Activated CD4-positive, alpha-beta T cell treated with anti-CD3 and anti-CD28 coated beads for 36 hours (primary cell): Measurements from ENCODE around the gene FTO. TPM values are rescaled to one million over a fixed set of nuclear protein-coding genes. Genes with fewer than 3 reads are reported as not detected.

Experiments
- ATAC-seq: fragments of 200-7000 bp; cut with Tn5 transposase; one replicate; pipeline ENCODE4 v1.10.0; 2021; ENCODE audit warnings: mild to moderate bottlenecking, moderate library complexity
- CTCF ChIA-PET: fragments of 350-600 bp; sonication (Branson Sonifier 250); formaldehyde crosslinking; loops from one replicate; lab custom pipeline; 2021; ENCODE audit warnings: antibody characterized with exemption; lab: Charles Lee
- POLR2A ChIA-PET: fragments of 350-600 bp; sonication (Branson Sonifier 250); formaldehyde crosslinking; loops from one replicate; lab custom pipeline; 2021; ENCODE audit warnings: antibody characterized with exemption, inconsistent platforms; lab: Charles Lee
- DNase-seq: peaks from one replicate; pipeline ENCODE4 v3.0.0-alpha.2; 2020
- H3K27ac Mint-ChIP-seq: one replicate; pipeline ENCODE4 v1.8.0; 2021; ENCODE audit warnings: mixed read lengths
- H3K27me3 Mint-ChIP-seq: one replicate; pipeline ENCODE4 v1.8.0; 2021; ENCODE audit warnings: mixed read lengths
- H3K36me3 Mint-ChIP-seq: one replicate; pipeline ENCODE4 v1.8.0; 2021; ENCODE audit warnings: low read depth, mixed read lengths
- H3K4me1 Mint-ChIP-seq: one replicate; pipeline ENCODE4 v1.8.0; 2021; ENCODE audit warnings: mixed read lengths
- H3K4me3 Mint-ChIP-seq: one replicate; pipeline ENCODE4 v1.8.0; 2021; ENCODE audit warnings: mild to moderate bottlenecking, moderate library complexity, mixed read lengths
- H3K9me3 Mint-ChIP-seq: one replicate; pipeline ENCODE4 v1.8.0; 2021; ENCODE audit warnings: low read depth, mixed read lengths
- intact Hi-C, 2 experiments: fragments of 100-400 bp; cut with DNase I in 1 of 2; cut with micrococcal nuclease in 1 of 2; formaldehyde crosslinking; loops; one replicate each; pipeline versions ENCODE4 v1.14.2 to v1.15.1; 2022 to 2024; cut with DNase I, micrococcal nuclease
- total RNA-seq, 2 experiments: library from RNA; stranded (reverse); gene quantifications; one replicate each; pipeline ENCODE4 v1.2.3, GENCODE V29; 2021

Gene FTO
- total RNA-seq, 2 experiments from 2014 or later, result 50.9 to 57.6 TPM

DNA sequence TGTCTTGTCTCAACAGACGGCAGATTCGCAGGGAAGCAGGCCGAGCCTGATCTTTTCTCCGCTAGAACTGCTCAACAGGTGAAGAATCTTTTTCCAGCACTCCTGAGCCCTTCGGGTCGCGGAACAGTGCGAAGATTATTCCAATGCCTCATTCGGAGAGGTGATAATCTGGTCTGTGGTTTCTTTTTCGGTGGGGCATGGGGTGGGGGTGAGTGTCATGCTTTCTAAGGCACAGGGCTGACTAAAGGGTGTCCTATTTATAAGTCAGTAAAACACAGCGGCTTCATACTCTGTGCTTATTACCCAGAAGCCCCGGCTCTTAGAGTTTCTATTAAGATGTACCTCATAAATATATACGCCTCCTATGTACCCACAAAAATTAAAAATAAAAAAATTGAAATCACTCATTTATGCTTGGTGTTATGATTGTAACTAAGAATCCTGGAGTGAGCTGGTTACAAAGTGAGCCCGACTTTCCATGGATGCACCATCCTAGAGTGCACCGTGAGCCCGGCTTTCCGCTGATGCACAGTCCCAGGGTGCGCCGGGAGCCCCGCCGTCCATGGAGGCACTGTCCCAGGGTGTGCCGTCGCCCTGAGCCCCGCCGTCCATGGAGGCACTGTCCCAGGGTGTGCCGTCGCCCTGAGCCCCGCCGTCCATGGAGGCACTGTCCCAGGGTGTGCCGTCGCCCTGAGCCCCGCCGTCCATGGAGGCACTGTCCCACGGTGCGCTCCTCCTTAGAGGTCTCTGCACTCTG, 417.8 kb downstream of the FTO start:
- Mint-ChIP-seq H3K27me3 (no peaks in the 10 kb centered on the region), H3K27ac (no peak overlapping the region), H3K36me3 (no peaks in the 10 kb centered on the region), H3K4me1 (no peaks in the 10 kb centered on the region), H3K9me3 (no peaks in the 10 kb centered on the region), H3K4me3 (no peak overlapping the region)
- CTCF ChIA-PET, result interaction anchor here (0.6 kb wide), 1 partner anchor 31 kb away, joined by 3 read pairs; no protein-coding TSS in a partner anchor
- intact Hi-C loops, result no loop called here
- POLR2A ChIA-PET, result no interaction called here
- ATAC-seq (no peak), DNase-seq (no peak)

DNA sequence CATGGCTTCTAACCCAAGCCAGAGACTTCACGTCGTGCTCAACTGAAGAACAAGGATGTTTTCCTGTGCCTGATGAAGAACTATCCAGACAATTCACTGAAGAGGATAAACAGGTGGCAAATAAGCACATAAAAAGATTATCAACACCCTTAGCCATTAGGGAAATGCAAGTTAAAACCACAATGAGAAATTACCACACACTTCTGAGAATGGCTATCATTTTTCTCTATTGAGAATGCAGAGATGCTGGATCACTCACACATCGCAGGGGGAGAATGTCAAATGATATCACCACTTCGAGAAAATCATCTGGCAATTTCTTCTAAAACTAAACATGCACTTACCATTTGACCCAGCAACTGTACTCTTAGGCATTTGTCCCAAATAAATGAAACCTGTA, 419.8 kb downstream of the FTO start:
- no peak for DNase-seq
- ATAC-seq, result no peak
- POLR2A ChIA-PET, result no interaction called here
- no peaks in the 10 kb centered on the region for H3K27me3 Mint-ChIP-seq
- H3K9me3 Mint-ChIP-seq, result no peaks in the 10 kb centered on the region
- intact Hi-C loops, result no loop called here
- no peaks in the 10 kb centered on the region for H3K36me3 Mint-ChIP-seq
- no peak overlapping the region for H3K27ac Mint-ChIP-seq
- H3K4me3 Mint-ChIP-seq, result no peak overlapping the region
- peaks cover 3% of the 10 kb centered on the region for H3K4me1 Mint-ChIP-seq
- CTCF ChIA-PET, result no interaction called here

DNA sequence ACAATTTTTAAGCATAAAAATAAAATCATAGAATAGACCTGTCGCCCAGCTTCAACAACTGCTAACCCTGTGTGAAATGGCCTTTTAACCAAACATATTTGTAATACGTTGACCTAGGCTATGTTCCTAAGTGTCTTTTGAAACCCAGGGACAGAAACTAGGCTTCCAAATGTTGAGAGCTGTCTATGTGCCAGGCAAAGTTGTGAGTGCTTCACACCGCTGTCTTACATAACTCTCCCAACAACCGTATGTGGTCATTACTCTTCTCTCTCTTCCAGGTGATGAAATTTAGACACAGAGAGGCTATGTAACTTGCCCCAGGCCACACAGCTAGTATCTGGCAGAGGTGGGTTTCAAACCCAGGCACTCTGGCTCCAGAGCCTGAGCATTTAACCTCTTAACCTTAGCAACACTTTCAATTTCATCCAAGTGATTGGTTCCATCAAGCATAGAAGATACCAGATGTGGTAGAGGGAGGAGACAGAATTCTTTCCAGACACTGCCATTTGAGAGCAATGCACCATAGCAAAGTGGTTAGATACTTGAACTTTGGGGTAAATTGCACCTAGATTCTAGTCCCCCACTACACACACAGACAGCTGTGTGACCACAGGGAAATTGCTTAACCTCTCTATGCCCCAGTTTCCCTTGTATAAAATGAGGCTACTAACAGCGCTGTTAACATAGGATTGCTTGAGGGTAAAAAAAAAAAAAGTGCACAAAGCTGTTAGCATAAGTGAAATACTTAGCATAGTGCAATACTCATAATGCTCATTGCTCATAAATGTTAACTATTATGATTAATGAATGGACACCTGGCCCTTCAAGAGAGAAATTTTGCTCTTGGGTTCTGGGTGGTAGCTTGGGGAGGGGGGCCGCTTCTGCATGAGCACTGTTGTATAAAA, 422.0 kb downstream of the FTO start:
- DNase-seq, result no peak
- H3K9me3 Mint-ChIP-seq, result no peaks in the 10 kb centered on the region
- ChIA-PET POLR2A (no interaction called here), CTCF (no interaction called here)
- H3K27ac Mint-ChIP-seq, result no peak overlapping the region
- intact Hi-C loops, result no loop called here
- ATAC-seq, result no peak
- H3K36me3 Mint-ChIP-seq, result no peaks in the 10 kb centered on the region
- no peaks in the 10 kb centered on the region for H3K27me3 Mint-ChIP-seq
- peaks cover 3% of the 10 kb centered on the region for H3K4me1 Mint-ChIP-seq
- H3K4me3 Mint-ChIP-seq, result no peak overlapping the region

DNA sequence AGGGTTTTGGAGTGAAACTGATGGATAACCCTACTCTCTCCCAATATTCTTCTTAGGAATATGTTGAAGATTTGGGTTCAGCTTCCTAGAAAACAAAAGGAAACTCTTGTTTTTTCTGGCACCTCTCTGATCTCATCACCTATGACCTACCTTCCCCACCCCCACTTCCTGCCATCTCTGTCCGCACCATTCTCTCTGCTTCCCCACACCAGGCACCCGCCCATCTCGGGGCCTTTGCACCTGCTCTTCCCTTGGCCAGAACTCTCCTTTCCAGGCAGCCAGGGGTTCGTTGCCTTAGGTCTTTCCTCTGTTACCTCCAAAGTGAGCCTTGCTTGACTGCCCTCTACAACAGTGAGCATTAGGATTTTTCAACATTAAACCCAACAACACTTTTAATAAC, 423.0 kb downstream of the FTO start:
- intact Hi-C loops, result no loop called here
- DNase-seq (no peak), ATAC-seq (no peak)
- ChIA-PET CTCF (no interaction called here), POLR2A (no interaction called here)
- Mint-ChIP-seq H3K27me3 (no peaks in the 10 kb centered on the region), H3K4me3 (no peak overlapping the region), H3K4me1 (peaks cover 3% of the 10 kb centered on the region), H3K9me3 (no peaks in the 10 kb centered on the region), H3K27ac (no peak overlapping the region), H3K36me3 (no peaks in the 10 kb centered on the region)

DNA sequence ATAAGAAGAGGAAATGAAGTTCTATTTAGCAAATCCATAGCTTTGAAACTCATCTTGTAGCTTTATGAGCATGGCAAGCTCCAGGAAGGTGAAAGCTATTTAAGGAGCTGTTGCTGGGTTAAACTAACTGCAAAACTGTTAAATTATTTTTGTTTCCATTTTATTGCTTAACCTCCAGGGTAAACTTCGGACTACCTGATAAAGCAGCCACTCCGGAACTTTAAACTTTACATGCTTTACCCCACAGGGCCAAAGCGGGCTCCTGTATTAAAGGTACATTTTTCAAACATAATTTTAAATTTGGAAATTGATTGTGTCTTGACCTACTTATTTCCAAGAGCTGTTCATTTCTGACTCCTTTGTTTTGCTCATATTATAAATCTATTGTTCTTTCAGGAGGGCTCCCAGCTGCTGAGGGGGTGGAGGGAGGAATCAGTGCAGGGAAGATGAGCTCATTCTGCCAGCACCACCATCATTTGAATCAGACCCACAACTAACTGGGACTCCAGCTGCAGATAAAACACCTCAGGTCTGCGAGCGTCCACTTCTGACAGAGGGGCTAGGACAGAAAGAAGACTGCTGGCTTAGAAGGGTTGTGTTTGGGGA, 424.8 kb downstream of the FTO start:
- ChIA-PET POLR2A (no interaction called here), CTCF (interaction anchor here (0.7 kb wide), 1 partner anchor 102 kb away, joined by 3 read pairs; no protein-coding TSS in a partner anchor)
- ATAC-seq, result no peak
- no peak overlapping the region for H3K27ac Mint-ChIP-seq
- DNase-seq, result no peak
- no peak overlapping the region for H3K4me3 Mint-ChIP-seq
- intact Hi-C loops, result no loop called here
- peaks cover 3% of the 10 kb centered on the region for H3K4me1 Mint-ChIP-seq
- H3K27me3 Mint-ChIP-seq, result no peaks in the 10 kb centered on the region
- H3K9me3 Mint-ChIP-seq, result no peaks in the 10 kb centered on the region
- no peaks in the 10 kb centered on the region for H3K36me3 Mint-ChIP-seq

DNA sequence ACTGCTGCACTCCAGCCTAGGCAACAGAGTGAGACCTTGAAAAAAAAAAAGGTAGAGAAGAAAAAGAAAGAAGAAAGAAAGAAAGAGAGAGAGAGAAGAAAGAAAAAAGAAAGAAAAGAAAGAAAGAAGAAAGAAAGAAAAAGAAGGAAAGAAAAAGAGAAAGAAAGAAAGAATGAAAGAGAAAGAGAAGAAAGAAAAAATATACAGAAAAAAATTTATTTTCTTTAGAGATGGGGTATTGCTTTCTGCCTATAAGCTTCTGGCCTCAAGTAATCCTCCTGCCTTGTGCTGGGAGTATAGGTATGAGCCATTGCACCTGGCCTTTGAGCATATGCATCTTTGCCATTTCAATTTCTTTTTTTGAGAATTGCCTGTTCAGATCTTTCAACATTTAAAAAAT, 425.9 kb downstream of the FTO start:
- H3K27me3 Mint-ChIP-seq, result no peaks in the 10 kb centered on the region
- ChIA-PET CTCF (no interaction called here), POLR2A (no interaction called here)
- intact Hi-C loops, result no loop called here
- no peaks in the 10 kb centered on the region for H3K9me3 Mint-ChIP-seq
- H3K4me1 Mint-ChIP-seq, result peaks cover 3% of the 10 kb centered on the region
- H3K27ac Mint-ChIP-seq, result no peak overlapping the region
- no peak for ATAC-seq
- H3K4me3 Mint-ChIP-seq, result no peak overlapping the region
- DNase-seq, result no peak
- no peaks in the 10 kb centered on the region for H3K36me3 Mint-ChIP-seq

DNA sequence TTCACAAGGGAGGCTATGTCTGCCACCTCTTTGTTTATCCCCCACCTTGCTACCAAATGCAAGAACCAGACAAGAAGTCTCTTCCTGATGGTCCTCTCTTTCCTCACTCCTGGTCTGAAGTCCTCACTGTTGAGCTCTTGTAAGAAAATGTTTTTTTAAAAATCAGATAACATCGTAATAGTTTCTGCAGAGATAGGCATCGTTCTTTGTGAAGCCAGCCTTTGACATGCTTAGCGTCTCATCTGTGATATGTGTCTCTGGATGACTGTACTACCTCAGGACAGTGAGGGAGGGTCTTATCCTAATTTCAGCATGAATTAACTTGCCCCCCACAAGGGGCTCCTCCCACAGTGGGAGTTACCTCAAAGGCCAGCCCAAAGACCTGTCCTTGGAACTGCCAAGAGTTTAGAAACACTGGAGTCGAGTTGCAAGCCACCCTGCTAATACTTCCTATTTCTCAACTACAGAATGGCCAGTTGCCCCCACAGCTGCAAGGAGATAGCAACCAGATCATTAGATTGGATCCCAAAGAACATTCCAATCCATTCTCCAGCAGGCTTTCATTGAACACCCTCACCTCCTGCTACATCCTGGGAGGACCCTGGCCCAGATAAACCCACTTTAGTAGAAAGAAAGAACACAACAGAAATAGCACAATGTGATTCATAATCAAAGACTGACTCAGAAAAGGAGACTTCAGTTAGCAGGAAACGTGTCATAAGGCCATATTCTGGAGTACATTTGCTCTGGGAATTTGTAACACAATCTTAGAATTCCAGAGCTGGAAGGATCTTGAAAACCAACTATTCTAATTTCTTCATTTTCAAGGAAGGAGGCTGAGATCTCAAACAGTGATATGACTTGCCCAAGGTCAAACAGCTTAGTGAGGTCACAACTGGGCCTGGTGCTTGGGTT, 431.7 kb downstream of the FTO start:
- Mint-ChIP-seq H3K9me3 (no peaks in the 10 kb centered on the region), H3K4me1 (no peaks in the 10 kb centered on the region), H3K27ac (no peak overlapping the region), H3K36me3 (no peaks in the 10 kb centered on the region), H3K4me3 (no peak overlapping the region), H3K27me3 (no peaks in the 10 kb centered on the region)
- no peak for ATAC-seq
- no peak for DNase-seq
- ChIA-PET POLR2A (no interaction called here), CTCF (no interaction called here)
- intact Hi-C loops, result no loop called here

DNA sequence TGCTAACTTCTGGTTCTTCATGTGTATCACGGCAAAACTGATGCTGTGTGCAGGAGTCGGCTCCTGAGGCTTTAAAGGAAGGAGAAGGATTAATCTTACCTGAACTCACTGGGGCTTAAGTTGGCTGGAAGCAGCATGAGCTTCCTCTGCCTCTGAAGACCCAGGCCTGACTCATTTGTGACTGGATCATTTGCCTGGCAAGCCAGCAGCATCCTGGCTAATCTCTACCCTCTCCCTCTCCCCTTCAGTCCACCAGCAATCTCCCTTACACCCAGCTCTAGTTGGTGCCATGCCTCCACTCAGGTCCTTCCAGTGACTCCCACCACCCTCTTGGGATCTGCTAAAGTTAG, 432.3 kb downstream of the FTO start:
- DNase-seq (no peak), ATAC-seq (no peak)
- ChIA-PET CTCF (no interaction called here), POLR2A (no interaction called here)
- intact Hi-C loops, result no loop called here
- H3K4me3 Mint-ChIP-seq, result no peak overlapping the region
- no peaks in the 10 kb centered on the region for H3K9me3 Mint-ChIP-seq
- no peak overlapping the region for H3K27ac Mint-ChIP-seq
- H3K27me3 Mint-ChIP-seq, result no peaks in the 10 kb centered on the region
- no peaks in the 10 kb centered on the region for H3K4me1 Mint-ChIP-seq
- H3K36me3 Mint-ChIP-seq, result no peaks in the 10 kb centered on the region

DNA sequence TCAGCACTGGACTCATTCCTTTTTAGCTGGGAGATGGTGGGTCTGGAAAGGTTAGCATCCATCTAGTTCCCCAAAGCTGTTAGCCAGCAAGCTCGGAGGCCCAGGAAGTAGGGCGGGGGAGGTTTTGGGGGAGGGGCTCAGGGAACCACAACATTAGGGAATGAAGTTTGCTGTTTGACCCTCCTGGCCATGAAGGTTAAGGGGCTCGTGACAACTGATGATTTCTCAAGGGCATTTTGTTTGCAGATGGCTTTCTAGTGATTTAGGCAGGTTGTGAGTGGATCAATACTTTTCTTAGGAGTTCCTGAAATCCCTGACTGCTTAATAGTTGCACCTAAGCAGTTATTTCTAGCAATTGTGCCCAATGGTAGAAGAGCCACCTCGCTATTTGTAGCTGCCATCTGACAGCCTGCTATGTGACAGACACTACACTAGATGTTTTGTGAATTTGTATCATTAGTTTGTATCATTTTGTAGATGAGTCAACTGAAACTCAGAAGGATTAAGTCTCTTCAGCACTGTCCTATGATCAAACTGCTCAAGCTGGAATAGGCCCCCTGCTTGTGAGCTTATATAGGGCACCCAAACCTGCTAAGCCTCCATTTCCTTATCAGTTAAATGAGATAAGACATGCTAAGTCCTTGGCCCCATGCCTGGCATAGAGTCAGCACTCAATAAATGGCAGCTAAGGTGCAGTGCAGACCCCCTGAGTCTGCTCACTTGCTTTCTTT, 436.3 kb downstream of the FTO start:
- H3K27me3 Mint-ChIP-seq, result peaks cover 14% of the 10 kb centered on the region
- no peaks in the 10 kb centered on the region for H3K4me1 Mint-ChIP-seq
- DNase-seq, result no peak
- H3K9me3 Mint-ChIP-seq, result no peaks in the 10 kb centered on the region
- H3K36me3 Mint-ChIP-seq, result no peaks in the 10 kb centered on the region
- no peak overlapping the region for H3K27ac Mint-ChIP-seq
- CTCF ChIA-PET, result no interaction called here
- H3K4me3 Mint-ChIP-seq, result no peak overlapping the region
- intact Hi-C loops, result no loop called here
- no peak for ATAC-seq
- POLR2A ChIA-PET, result no interaction called here

DNA sequence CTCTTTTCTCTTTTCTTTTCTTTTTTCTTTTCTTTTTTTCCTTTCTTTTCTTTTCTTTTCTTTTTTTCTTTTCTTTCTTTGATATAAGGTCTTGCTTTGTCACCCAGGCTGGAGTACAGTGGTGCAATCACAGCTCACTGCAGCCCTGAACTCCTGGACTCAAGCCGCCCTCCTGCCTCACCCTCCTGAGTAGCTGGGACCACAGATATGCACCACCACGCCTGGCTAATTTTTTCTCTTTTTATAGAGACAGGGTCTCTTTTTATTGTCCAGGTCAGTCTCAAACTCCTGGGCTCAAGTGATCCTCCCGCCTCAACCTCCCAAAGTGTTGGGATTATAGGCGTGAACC, 436.8 kb downstream of the FTO start:
- intact Hi-C loops, result no loop called here
- no peak overlapping the region for H3K27ac Mint-ChIP-seq
- H3K4me1 Mint-ChIP-seq, result no peaks in the 10 kb centered on the region
- CTCF ChIA-PET, result interaction anchor here (0.6 kb wide), 1 partner anchor 23 kb away, joined by 3 read pairs; no protein-coding TSS in a partner anchor
- H3K27me3 Mint-ChIP-seq, result peaks cover 14% of the 10 kb centered on the region
- H3K9me3 Mint-ChIP-seq, result no peaks in the 10 kb centered on the region
- POLR2A ChIA-PET, result no interaction called here
- ATAC-seq (no peak), DNase-seq (no peak)
- no peak overlapping the region for H3K4me3 Mint-ChIP-seq
- H3K36me3 Mint-ChIP-seq, result no peaks in the 10 kb centered on the region

DNA sequence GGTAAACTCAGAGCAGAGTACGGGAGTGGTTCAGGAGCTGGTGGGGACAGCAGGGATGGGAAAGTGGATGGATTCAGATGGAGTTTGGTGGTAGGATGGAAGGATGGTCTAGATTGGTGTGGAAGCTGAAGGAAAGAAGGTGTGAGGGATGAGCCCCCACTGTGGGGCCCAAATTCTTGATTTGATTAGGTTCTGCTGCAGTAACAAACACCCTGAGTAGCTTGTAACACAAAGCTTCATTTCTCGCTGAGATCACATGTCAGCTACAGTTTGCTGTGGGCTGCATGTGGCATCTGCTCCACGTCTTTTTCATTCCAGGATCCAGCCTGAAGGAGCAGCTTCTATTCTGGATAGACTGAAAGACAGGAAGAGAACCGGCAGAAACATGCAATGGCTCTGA, 438.8 kb downstream of the FTO start:
- DNase-seq (no peak), ATAC-seq (no peak)
- no peaks in the 10 kb centered on the region for H3K36me3 Mint-ChIP-seq
- ChIA-PET CTCF (no interaction called here), POLR2A (no interaction called here)
- peaks cover 14% of the 10 kb centered on the region for H3K27me3 Mint-ChIP-seq
- intact Hi-C loops, result no loop called here
- no peaks in the 10 kb centered on the region for H3K4me1 Mint-ChIP-seq
- H3K27ac Mint-ChIP-seq, result no peak overlapping the region
- no peaks in the 10 kb centered on the region for H3K9me3 Mint-ChIP-seq
- no peak overlapping the region for H3K4me3 Mint-ChIP-seq
